ENCODE data around the gene TPRG1L.

TPRG1L gene

DNA sequence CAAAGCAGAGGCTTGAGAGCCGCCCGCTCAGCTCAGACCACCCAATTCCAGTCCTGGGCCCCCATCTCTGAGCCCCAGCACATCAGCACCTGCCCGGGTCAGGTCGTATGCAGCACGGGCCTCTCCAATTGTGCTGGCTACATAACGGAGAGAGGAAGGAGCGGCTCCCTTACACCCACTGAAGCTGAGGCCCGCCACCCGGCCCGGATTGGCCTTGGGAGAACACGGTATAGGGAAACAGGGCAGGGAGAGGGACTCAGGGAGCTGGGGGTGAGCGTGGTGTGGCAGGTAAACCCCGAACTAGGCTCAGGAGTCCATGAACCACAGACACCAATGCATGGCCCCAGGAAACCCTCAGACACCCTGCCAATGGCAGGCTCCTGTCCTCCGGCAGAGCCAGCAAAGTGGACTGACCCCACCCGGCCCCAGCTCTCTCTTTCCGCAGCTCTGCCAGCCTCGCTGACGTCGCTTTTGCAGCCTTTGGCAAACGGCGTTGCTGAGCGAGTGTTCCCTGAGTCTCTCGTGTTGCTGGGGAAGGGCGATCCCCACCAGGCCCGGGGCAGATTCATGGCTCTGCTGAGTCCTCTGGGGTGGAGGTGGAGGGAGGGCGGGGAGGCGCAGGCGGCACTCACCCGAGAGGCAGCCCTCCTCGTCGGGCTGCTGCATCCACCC lies 30.0 kb upstream of the TPRG1L start:
- DNase-seq = no peak

DNA sequence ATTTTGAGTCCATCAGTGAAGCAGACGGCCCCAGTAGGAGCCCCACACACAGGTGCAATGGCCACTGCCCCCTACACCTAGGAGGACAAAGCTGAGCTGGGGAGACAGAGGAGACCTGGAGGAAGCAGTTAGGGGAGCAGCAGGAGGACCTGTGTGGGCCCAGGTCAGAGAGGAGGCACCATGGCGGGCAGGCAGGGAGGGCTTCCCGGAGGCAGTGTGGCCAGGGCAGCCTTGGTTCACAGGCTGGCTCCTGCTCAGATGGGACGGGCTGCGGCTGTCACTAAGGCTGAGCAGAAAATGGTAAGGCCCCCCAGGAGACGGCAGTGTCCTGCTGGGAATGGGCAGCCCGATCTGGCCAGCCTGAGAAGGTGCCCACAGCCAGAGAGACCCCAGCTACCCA lies 28.9 kb upstream of the TPRG1L start:
- DNase-seq = no peak

DNA sequence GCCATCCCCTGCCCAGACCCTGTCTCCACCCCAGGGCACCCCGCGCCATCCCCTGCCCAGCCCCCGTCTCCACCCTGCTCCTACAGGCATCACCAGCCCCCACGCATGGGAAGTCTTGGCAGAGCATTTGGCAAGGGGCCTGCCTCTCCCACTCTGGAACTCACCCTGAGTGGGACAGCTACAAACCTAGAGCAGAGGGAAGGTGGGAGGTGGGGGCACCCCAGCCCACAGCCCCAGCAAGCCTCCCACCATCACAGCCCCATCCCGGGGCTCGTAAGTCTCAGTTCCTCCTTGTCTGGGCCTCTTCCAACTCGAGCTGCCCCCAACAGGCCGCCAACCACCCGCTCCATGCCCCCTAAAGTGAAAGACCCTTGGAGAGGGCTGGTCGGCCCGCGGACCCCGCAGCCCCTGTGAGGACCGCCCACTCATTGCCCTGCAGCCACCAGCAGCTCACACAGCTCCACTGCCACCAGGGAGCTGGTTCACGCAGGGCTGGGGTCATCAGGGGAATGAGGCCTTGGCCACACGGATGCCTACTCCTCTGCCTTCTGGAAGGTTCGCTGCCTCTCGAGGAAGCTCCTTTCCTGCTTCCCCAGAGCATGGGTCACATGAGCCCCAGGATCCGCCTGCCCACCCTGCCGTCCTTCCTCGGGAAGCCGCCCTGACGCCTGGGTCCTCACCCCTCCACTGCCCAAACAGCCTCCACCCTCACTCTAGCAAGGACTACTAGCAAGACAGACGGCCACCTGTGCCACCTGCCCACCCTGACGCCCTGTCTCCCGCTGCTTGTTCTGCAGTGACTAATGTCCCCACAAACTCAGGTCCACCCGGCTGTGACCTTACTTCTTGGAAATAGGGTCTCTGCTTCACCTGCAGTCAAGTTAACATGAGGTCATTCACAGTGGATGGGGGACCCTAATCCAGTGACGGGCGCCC lies 27.9 kb upstream of the TPRG1L start:
- peak in 1 of 2 donors; percentile 24 for DNase-seq

DNA sequence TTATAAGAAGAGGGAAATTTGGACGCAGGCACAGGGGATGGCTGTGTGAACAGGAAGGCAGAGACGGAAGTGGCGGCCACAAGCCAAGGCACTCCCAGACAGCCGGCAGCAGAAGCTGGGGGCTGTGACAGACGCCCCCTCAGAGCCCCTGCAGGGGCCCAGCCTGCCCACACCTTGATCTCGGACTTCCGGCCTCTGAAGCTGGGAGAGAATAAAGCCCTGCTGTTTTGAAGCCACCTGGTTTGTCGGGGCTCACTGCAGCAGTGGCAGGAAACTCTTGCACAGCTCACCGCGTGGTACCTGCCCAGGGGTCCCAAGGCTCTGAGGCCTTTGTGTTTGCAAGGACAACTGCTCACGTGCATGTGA lies 27.2 kb upstream of the TPRG1L start:
- DNase-seq = peak in 1 of 2 donors; percentile 11

DNA sequence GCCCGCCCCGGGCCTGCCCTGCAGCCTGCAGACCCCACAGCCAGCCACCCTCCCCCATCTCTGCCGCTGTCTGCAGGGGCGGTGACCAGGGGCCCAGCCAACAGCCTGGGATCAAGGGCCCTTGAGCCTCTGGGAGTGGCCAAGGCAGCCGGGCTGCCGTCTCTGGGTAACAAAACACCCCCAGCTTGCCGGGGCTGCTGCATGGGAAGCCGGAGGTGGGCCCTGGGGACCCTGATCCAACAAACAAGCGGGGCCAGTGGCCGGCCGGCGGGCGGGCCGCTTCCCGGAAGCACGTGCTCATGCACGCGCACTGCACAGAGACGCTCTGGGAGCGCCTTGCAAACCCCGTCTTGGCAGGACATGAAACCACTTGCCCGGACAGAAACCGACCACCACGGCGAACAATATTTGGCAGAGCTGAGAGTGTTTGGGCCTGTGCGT lies 26.7 kb upstream of the TPRG1L start:
- no peak for DNase-seq

DNA sequence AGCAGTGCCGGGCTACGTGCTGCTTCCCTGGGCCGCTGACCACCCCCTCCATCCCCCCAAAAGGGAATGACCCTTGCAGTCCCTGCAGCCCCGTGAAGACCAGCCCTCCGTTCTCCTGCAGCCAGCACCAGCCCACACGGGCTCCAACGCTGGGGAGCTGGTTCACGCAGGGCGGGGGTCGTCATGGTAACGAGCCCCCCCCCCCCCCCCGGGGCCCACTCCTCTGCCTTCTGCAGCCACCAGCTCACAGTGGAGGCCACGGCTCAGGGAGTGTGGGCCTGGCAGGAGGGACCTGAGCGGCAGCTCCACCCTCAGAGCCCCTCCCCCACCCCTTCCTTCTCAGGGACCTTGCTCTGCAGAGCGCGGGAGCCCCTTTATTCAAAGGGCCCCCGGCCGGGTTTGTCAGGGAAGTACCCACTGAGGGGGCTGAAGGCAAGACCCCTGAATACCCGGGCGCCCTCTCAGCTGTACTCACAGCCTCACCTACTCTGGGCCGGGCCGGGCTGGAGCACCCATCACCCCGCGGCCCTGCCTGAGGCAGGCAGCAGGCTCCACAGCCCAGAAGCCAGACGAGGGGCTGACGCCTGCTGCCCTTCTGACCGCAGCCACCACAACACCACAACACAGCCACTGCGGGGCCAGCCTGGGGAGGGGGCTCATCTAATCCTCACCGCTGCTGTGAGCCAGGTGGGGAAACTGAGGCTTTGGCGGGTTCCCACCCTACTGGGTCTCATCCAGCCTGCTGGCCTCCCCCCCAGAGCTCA lies 26.1 kb upstream of the TPRG1L start:
- no peak for DNase-seq

DNA sequence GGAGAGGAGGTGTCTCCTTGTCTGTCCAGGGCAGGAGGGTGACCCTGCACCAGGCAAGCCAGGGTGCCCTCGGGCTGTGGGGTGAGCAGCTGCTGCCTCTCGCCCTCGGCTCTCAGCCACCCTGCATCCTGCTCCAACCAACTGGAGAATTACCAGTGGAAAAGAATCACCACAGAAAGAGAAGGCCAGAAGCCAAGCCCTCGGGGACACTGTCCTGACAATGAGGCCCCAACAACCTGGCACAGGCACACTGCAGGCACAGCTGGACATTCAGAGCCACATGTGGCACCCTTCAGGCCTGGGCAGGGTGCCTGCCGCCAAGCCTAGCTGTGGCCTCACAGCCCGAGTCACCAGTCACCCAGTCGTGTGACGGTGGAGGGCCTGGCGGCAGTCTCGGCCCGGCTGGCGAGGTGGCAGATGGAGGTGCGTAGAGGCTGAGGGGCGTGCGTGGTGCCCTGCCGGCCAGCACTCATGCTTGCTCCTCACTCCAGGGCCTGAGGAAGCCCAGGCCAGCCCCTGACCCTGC lies 25.5 kb upstream of the TPRG1L start:
- DNase-seq = no peak

DNA sequence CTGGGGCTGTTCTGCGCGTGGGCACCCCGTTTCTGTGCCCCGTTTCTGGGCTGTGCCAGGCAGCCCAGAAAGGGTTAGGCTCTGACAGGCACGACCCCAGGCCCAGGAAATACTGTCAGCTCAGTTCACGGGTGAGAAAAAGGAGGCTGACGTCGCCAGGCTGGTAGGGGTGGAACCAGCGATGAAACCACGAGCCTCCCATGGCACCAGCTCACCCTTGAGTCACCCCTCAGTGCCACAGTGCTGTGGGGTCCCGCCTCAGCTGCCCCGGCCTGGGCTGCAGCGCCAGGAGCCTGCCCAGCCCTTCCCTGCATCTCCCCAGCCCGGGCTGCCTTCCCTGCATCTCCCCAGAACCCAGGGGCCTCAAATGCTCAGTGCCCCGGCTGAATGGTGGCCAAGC lies 25.0 kb upstream of the TPRG1L start:
- no peak for DNase-seq

DNA sequence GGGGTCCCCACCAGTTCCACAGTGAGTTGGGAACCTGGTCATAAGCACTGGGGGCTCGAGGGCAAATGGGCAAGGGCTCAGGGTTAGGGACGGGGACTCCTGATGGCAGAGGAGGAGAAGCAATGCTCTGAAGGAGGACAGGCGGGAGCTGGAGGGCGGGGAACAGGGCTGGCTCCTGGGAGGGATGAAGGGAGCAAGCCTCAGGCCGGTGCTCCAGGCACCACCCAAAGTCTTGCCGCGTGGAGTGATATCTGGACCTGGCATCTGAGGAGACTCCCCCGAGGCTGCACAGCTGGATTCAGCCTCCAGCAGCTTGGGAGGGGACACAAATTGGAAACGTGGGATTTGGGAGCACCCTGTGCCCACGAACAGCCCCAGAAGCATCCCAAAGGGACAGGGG lies 24.5 kb upstream of the TPRG1L start:
- DNase-seq = no peak

DNA sequence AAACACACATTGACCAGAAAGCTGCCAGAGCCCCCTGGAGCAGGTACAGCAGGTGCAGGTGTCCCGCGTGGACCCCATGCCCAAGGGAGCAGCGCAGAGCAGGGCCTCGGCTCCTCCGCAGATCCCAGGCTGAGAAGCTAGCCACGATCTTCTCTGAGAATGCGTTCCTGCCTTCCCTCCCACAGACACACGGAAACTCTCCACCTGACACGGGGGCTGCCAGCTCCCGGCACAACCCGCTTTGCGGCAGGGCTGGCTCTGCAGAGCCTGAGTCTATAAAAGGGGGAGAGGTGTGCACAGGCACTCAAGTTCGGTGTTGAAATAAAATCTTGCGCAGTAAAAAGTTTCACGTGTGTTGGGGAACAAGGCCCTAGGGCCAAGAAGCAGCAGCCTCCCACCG lies 23.1 kb upstream of the TPRG1L start:
- no peak for DNase-seq

DNA sequence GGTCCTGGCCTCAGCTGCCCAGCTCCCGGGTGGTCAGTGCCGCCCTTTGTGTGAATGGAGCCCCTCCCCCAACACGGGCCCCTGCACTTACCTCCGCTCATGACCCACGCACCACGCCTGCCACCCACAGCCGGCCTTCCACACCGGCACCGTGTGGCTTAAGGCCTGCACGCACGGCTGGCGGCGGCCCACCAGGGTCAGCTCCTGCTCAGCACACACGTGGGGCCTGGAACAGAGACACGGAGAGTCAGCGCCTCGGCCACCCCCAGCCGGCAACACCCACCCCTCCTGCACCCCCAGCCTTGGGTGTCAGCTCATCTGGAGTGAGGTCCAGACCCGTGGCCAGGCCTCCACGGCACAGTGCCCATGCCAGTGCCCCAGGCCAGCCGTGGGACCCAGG lies 22.4 kb upstream of the TPRG1L start:
- no peak for DNase-seq

DNA sequence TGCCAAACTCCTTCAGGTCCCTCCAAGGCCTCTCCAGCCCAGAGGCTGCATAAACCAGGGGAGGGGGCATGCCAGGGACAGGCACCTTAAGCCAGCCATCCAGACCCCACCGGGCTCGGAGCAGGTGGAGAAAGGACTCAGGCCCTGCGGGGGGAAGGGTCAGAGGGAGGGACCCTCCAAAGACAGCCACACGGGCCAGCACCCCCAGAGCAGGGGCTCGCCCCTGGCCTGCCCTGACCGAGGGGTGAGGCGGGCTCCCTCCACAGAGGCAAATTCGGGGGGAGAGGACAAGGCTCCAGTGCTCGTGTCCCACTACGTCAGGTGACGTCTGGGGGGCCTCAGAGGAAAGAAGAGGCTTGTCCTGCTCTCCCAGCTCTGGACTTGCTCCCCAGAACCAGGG lies 21.7 kb upstream of the TPRG1L start:
- no peak for DNase-seq

DNA sequence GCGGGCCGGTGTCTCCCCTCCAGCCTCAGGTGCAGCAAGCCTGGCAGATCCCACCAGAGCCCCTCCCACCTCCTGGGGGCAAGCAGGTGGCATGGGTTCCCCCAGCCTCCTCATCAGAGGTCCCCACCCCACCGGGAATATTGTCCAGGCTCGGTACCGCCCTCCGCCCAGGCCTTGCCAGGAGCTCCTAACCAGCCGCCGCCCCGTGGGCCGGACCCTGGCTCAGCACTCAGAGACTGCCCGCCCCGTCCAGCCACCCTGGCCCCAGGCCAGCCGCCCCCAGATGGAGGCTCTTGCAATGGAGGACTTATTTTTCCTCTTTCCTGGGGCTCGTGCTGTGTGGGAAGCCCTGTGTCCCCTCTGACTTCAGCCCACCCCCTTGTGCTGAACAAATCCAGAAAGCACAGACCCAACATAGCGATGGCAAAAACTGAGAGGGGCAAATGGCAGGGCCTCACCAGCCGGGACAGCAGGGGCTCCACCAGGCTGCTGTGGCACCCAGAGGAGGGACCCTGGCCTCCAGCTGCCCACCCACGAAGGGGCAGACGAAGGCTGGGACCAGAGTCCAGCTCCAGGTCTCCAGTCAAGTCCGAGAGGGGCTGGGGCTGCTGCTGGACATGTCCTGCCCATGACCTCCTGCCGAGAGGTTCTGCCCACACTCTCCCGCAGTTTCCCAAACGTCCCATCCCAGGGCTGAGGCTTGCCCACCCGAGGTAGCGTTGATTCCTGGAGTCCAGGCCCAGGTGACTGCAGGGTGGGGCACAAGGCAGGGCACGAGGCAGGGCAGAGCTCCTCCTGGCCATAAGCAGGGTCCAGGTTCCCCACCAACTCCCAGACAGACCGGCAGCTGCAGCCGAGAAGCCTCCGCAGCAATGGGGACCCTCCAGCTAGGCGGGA lies 21.0 kb upstream of the TPRG1L start:
- no peak for DNase-seq

DNA sequence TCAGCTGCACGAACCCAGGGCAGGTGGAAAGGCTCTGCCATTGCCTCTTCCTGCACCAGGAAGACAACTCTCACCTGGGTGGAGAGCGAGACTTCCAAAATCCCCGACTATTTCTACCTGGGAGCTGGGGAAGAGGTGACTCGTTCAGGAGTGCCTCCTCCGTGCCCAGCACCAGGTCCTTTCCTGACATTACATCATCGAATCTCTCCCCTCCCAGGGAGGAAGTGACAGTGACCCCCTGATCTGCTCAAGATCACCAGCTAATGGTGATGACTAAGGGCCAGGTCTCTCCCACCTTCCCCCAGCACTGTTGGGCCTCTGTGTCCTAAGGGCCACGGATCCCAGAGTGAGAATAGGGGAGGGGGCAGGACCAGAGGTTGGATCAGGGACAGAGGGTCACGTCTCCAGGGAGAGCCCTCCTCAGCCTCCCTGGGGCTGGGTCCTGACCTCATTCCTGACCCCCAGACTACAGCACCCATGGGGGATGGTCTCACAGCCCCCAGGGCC lies 20.3 kb upstream of the TPRG1L start:
- DNase-seq = no peak

DNA sequence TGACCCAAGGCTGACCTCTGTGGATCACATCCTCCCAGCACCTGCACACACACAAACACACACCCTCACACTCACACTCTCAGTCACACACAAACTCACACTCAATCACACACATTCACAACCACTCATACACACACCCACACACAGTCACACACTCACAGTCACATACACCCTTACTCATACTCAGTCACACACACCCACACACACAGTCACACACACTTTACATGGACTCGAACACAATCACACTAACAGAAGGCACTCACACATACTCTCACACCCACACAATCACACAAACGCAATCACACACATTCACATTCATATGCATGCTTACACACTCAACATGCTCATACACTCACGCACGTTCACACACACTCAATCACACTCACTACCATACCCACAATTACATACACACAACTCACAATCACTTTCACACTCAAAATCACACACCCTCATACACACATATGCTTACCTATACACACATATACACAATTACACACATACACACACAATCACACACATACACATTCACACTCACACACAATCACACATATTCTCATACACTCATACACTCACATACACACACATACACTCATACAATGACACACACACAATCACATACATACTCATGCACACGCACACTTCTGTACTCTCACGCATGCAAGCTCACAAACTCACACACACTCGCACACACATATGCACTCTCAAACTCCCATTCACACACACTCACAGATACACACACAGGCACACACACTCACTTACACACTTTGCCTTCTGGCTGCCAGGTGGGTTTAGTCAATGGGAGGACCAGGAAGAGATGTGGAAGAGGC lies 19.6 kb upstream of the TPRG1L start:
- no peak for DNase-seq

DNA sequence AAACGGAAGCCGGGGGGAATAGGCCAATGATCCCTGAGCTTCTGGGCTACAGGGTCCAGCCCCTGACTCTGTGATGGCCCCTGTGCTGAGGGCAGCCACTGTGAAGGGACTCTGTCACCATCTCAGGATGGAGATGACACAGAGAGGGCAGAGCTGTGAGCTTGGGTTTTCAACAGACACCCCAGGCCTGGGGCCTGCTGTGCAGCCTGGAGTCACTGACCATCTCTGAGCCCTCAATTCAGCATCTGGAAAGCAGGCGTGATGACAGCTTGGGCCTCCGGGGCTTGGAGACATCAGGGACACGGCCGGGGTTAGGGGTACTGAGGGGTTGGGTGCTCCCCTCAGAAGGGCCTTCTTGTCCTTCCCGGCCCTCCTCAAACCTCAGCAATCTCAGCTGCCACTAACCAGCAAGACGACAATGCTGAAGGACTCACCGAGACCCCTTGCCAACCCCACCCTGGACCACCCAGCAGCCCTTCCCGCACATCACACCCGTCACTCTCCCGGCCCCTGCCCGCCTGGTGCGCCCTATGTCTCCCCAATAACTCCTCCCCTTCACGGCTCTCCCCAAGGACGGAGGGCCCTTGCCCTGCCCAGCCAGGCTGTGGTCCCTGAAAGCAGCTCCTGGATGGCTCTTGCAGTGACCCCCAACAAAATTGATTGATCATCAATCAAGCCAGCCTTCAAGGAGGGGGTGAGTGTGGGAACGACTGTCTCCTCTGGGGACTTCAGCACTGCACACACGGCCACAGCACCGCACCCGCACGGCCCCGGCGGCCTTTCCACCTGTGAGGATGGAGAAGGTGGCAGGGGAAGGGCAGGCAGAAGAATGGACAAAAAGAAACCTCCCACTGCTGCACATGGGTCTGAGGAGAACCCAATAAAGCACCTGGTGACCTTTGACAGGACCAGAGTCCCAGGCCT lies 17.8 kb upstream of the TPRG1L start:
- no peak for DNase-seq

DNA sequence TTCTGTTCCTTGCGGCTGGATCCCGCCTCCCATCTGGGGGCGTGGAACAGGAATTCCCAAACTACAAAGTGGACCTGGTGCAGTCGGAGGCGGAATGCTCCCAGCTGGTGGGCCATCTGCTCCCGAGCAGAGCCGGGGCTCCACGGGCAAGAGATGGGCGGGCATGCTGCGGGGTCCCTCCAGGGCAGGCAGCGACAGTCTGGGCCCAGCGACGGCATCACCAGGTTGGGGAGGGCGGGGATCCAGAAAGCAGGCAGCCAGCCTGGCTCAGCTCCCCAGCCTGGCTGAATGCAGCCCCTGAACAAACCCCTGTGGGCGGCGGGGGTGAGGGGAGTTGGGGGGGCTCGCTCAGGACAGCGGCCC lies 17.1 kb upstream of the TPRG1L start:
- no peak for DNase-seq

DNA sequence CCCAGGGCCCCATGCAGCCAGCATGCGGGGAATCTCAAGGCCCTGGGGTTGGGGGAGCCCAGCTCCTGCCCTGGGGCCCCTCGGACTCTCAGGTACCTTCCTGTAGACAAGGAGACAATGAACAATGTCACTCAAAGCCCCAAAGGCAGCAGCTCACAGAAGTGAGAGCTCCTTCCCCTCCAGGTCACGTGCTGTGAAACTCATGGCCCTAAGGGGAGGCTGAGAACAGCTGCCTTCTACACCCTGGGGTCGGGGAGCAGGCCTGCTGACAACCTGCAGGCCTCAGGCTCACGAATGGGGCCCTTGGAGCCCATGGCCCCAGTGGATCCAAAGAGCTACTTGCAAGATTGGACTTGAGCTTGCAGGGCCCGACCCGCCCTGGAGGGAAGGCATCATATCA lies 16.7 kb upstream of the TPRG1L start:
- no peak for DNase-seq

DNA sequence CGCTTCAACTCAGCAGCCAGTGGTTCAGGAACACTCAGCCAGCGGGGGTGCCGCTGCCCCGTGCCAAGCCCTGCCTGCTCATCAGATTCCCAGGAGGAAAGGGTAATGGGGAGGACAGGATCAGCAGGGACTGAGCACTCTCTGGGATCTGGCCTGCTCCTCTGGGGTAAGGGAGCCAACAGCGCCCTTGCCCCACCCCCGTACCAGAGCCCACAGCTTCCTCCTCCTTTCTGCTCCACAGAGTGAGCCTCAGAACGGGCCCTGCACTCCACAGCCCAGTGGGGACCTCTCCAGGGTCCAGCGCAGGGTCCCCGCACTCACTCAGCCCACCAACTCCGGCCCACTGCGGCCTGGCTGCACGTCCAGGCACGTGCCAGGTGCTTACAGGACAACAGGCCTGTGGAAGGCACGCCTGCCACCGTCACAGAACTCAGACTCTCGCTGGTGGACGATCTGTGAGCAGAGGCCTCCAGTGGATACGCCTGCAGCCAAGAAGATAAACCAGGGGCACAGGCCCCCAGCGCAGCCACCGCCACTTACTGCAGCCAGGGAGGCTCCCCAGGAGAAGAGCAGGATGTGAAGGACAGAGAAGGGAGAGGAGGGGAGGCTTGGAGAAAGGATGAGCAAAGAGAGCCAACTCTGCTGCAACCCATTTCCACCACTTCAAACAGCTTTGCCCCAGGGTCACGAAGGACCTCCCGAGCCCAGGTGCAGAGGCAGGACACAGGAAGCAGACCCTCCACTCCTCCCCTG lies 15.6 kb upstream of the TPRG1L start:
- DNase-seq = no peak
